BJ (cell line): Measurements from ENCODE around the gene USH2A. TPM values are rescaled to one million over a fixed set of nuclear protein-coding genes. Genes with fewer than 3 reads are reported as not detected.
"Not testable (repeated sequence)": the region's sequence is repeated elsewhere in the genome, so short reads cannot be mapped to it uniquely, and the experiment has no call there.

Experiments
- CTCF ChIA-PET: fragments of 350-600 bp; formaldehyde crosslinking; extraction: SDS; loops from one replicate; lab custom pipeline; 2021; ENCODE audit warnings: antibody characterized with exemption, inconsistent platforms; lab: Yijun Ruan, JAX
- POLR2A ChIA-PET: fragments of 300-600 bp; sonication (Branson Sonifier 250); formaldehyde crosslinking; extraction: SDS; loops from one replicate; lab custom pipeline; 2021; ENCODE audit warnings: antibody characterized with exemption; lab: Charles Lee
- DNase-seq: peaks from one replicate; pipeline ENCODE4 v3.0.0-alpha.2; 2011; ENCODE audit warnings: low read depth
- H3K27me3 ChIP-seq: 2 replicates; pipeline ENCODE4 v1.6.0; 2011; ENCODE audit warnings: low read length; ENCODE audit not compliant: control insufficient read depth, insufficient read depth
- H3K36me3 ChIP-seq: 2 replicates; pipeline ENCODE4 v1.5.1; 2011; ENCODE audit warnings: low read length; ENCODE audit not compliant: control insufficient read depth, insufficient read depth
- H3K4me3 ChIP-seq: 2 replicates; pipeline ENCODE4 v1.5.1; 2011; ENCODE audit warnings: low read depth, mild to moderate bottlenecking, control low read depth, low read length
- CTCF ChIP-seq: IDR thresholded peaks from 2 replicates; pipeline ENCODE4 v1.5.1; 2011; ENCODE audit warnings: low read depth, mild to moderate bottlenecking, control low read depth, inconsistent platforms, low read length, moderate library complexity; ENCODE audit not compliant: insufficient read depth
- polyA plus RNA-seq: library from polyadenylated mRNA; depleted of rRNA; stranded (reverse); fragments of >200 nt; gene quantifications from 2 replicates; pipeline ENCODE4 v1.2.3, GENCODE V29; 2011

The USH2A gene
- polyA plus RNA-seq, 1 experiment = under 0.01 TPM

- no peak for TF ChIP-seq CTCF
- no peak for DNase-seq
- Histone ChIP-seq H3K36me3 (no peaks in the 10 kb centered on the region), H3K4me3 (no peak overlapping the region), H3K27me3 (no peaks in the 10 kb centered on the region)
- ChIA-PET CTCF (no interaction called here), POLR2A (no interaction called here)
Observed at GRCh38 chr1:216153130-216153529, 270.1 kb downstream of the USH2A start.

GRCh38 chr1:216145451-216146018 is 277.7 kb downstream of the USH2A start:
- H3K27me3 ChIP-seq, H3K36me3 ChIP-seq, H3K4me3 ChIP-seq, DNase-seq, CTCF ChIA-PET, POLR2A ChIA-PET: not testable (repeated sequence)

DNA sequence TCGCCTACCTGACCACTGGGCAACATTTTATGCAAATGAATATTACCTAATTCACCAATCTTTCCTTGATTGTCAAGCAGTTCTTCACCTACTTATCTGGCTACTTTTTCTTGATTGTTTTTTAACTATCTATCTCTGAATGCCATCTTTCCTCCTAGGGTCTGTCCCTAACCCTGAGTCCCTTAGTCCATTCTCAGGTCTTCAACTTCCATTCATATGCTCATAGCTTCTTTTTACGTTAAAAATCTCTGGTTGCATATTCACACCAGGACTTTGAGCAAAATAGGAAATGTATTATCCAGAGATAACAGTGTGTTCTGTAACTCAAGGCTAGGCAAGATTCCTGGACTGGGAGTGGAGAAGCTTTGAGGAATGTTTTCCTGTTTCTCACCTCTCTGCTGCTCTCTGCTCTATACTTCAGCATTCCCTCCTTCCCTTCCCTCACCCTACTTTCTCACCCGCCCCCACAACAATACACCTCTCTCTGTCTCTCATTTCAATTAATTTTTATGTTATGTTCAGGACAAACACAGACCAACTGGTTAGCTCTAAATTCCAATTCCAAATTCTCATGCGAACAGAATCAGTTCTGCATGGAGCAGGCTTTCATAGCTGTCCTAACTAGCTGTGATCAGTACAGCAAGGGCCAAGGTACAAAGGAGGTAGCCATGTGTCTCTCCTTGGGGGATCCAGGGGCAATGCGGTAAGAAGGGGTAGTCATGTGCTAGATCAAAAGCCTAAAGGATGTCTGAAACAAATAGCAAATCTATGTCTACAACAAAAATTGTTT is 278.4 kb downstream of the USH2A start:
- no peak for DNase-seq
- H3K36me3 ChIP-seq = no peaks in the 10 kb centered on the region
- no peak overlapping the region for H3K4me3 ChIP-seq
- no peak for TF ChIP-seq CTCF
- ChIA-PET CTCF (interaction anchor here (1.4 kb wide), 1 partner anchor 9 kb away, joined by 4 read pairs; no protein-coding TSS in a partner anchor), POLR2A (no interaction called here)
- no peaks in the 10 kb centered on the region for H3K27me3 ChIP-seq

DNA sequence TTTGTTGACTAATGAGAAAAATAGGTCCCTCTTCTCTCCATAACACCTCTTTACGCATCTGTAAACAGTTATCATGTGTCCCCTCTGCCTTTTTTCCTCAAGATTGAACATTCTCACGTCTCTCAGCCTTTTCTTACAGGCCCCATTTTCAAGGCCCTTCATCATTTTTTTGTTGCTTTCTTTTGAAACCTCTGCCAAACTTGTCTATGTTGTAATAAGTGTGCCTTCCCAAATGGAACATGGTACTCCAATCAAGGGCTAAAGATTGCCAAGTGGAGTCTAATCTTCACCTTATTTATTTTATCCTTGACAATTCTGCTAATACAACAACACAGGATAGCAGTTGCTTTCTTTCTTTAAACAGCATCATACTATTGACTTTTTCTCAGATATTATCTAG is 280.3 kb downstream of the USH2A start:
- POLR2A ChIA-PET = no interaction called here
- H3K36me3 ChIP-seq = no peaks in the 10 kb centered on the region
- no peak overlapping the region for H3K4me3 ChIP-seq
- H3K27me3 ChIP-seq = no peaks in the 10 kb centered on the region
- CTCF ChIA-PET = no interaction called here
- no peak for TF ChIP-seq CTCF
- no peak for DNase-seq

- TF ChIP-seq CTCF = no peak
- POLR2A ChIA-PET = no interaction called here
Observed at GRCh38 chr1:216140730-216141524, 282.3 kb downstream of the USH2A start.

More at GRCh38 chr1:216140730-216141524, 282.3 kb downstream of the USH2A start:
- CTCF ChIA-PET = no interaction called here
- DNase-seq = no peak
- Histone ChIP-seq H3K36me3 (no peaks in the 10 kb centered on the region), H3K27me3 (no peaks in the 10 kb centered on the region), H3K4me3 (no peak overlapping the region)
